GM18951 (cell line): Measurements from ENCODE around the gene SLC35E1.
"Not testable (repeated sequence)": the region's sequence is repeated elsewhere in the genome, so short reads cannot be mapped to it uniquely, and the experiment has no call there.

Source experiments
- POLR2A ChIP-seq: IDR thresholded peaks from 4 replicates; pipeline ENCODE4 v1.6.1; 2011; ENCODE audit warnings: mild to moderate bottlenecking; ENCODE audit not compliant: insufficient read length, insufficient read depth; ENCODE audit errors: extremely low read depth
- in situ Hi-C: fragments of 300-500 bp; cut with MboI; formaldehyde crosslinking; loops from one replicate; pipeline ENCODE4 v1.12.0; 2022; ENCODE audit warnings: low sequenced_read_pairs, mixed read lengths, inconsistent platforms; ENCODE audit not compliant: unreplicated experiment

Gene SLC35E1

GRCh38 chr19:16566161-16566560, 6.1 kb downstream of the SLC35E1 start:
- TF ChIP-seq POLR2A = no peak
- in situ Hi-C loops = no loop called here

DNA sequence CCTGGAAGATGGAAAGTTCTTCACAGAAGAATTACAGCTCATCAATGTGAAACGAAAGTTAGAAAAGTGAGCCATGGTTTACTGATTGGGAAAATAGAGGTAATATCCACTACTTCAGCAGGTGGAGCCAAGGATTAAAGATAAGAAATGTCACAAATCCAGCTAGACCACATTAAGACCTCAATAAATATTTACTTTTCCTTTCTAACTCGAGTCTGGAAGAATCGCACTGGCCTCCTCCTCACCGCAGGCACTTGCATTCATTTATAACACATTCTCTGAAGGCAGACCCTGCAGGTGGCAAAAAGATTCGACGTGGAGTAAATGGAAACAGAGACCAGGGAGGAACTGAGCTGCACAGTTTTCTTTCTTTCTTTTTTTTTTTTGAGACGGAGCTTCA, 7.4 kb downstream of the SLC35E1 start:
- TF ChIP-seq POLR2A = no peak
- in situ Hi-C loops = no loop called here

- TF ChIP-seq POLR2A = no peak
- in situ Hi-C loops = no loop called here
Observed at GRCh38 chr19:16562608-16563025, 9.6 kb downstream of the SLC35E1 start.

- in situ Hi-C loops = no loop called here
- TF ChIP-seq POLR2A = no peak
Observed at GRCh38 chr19:16561382-16561781, 10.8 kb downstream of the SLC35E1 start.

DNA sequence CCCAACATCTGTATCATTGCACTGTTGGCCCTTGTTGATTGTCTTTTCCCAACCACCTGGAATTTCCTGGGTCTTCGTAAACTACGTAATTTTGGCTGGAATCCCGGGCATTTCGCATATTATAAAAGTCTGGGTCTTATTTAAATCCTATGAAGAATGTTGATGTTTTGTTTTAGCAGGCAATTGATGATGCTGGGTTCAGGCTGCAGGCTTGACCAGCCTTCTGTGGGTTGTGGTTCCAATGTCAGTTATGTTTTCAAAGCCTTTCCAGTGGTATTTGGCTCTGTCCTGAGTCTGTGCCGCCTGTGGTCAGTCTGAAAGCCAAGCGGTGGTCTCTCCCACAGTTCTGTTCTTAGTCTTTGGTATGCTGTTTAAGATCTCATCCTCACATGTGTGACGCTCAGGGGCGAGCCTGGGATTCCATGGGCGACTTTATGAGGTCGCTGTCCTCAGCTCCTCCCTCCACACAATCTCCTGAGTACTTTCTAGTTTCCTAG, 12.4 kb downstream of the SLC35E1 start:
- in situ Hi-C loops = no loop called here
- TF ChIP-seq POLR2A = no peak

DNA sequence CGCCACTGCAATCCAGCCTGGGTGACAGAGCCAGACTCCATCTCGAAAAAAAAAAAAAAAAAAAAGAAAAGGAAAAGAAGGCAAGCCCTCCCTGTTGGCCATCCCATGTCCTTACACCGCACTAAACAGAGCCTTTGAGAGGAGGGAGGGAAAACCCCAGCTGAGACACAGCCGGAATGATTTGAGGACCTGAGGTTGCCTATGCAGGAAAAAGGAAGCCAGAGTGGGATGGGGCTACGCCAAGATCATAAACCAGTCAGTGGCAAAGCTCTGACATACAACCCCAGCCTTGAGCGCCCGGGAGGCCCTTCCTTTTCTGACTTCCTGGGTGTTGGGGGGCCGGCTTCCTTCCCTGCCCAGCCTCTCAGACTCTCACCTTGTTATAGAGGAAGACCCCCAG, 17.4 kb downstream of the SLC35E1 start:
- no peak for TF ChIP-seq POLR2A
- in situ Hi-C loops = no loop called here

DNA sequence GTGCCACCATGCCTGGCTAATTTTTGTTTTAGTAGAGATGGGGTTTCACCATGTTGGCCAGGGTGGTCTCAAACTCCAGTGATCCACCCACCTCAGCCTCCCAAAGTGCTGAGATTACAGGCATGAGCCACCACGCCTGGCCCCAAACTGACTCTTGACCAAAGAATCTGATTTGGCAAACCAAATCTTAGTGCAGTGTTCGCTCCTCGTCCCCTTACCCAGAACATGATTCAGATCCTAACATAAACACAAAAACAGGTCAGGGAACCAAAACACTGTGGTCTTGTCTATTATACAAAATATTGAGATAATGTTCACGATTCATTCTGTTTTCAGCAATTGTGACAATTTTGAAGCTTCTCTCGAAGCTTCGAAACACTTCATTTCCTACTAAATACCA, 20.3 kb downstream of the SLC35E1 start:
- in situ Hi-C loops = not testable (repeated sequence)

DNA sequence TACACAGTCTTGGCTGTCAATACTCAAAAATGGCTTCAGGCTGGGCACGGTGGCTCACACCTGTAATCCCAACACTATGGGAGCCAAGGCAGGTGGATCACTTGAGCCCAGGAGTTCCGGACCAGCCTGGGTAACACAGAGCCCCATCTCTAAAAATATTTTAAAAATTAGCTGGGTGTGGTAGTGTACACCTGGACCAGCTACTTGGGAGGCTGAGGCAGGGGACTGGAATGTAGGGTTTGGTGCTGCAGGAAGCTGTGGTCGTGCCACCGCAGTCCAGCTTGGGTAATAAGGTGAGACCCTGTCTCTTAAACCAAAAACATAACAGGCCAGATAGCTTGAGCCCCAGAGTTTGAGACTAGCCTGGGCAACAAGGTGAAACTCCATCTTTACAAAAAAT, 23.3 kb downstream of the SLC35E1 start:
- no peak for TF ChIP-seq POLR2A
- in situ Hi-C loops = no loop called here

GRCh38 chr19:16544473-16545231, 27.6 kb downstream of the SLC35E1 start:
- TF ChIP-seq POLR2A = no peak
- in situ Hi-C loops = no loop called here

DNA sequence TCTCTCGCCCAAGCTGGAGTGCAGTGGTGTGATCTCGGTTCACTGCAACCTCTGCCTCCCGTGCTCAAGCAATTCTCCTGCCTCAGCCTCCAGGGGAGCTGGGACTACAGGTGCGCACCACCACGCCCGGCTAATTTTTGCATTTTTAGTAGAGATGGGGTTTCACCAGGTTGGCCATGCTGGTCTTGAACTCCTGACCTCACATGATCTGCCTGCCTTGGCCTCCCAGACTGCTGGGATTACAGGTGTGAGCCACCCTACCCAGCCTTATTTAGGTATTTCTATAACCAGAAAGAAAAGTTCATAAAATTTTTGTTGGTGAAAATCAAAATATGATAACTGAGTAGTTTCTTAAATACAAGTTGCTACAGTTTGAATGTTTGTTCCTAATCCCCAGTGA, 28.5 kb downstream of the SLC35E1 start:
- in situ Hi-C loops = not testable (repeated sequence)

DNA sequence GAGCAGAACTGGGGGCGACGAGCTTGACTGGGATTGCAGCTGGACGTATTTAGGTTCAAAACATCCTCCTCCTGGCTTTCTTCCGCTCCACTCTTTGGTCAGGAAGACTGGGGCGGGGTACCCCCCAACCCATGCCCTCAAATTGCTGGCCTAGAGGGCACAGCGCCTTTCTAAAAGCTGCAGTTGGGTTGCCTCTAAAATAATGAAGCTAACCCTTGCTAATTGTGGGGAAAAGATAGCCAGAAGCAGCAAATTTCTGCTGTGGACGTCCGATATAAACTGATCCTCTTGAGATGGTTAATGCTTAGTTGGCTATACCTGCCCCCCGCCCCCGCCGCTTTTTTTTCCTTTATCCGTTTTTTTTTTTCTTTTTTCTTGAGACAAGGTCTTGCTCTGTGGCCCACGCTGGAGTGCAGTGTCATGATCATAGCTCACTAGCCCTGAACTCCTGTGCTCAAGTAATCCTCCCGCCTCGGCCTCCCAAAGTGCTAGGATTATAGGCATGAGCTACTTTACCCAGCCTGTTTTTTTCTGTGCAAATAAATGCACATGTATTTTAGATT, 29.2 kb downstream of the SLC35E1 start:
- in situ Hi-C loops = no loop called here
- no peak for TF ChIP-seq POLR2A

GRCh38 chr19:16542045-16542909, 29.9 kb downstream of the SLC35E1 start, which contains the start of gene CHERP:
Gene CHERP, minus strand, starts transcription at chr19:16542437. Its CDS starts 59 bp downstream, at chr19:16542378.
- TF ChIP-seq POLR2A = peak; percentile 96
- in situ Hi-C loops = no loop called here

GRCh38 chr19:16541526-16542044, 30.6 kb downstream of the SLC35E1 start:
- in situ Hi-C loops = no loop called here
- no peak for TF ChIP-seq POLR2A
